GM12801 (cell line): Measurements from ENCODE around the gene COL23A1.

Experiments used
- CTCF ChIP-seq: IDR thresholded peaks from one replicate; pipeline ENCODE4 v1.5.1; 2011; ENCODE audit warnings: control low read depth; ENCODE audit not compliant: insufficient read length; ENCODE audit errors: extremely low read depth

COL23A1 gene

GRCh38 chr5:178288401-178289368, 301.5 kb downstream of the COL23A1 start:
- TF ChIP-seq CTCF, result no peak

GRCh38 chr5:178287791-178288105, 302.4 kb downstream of the COL23A1 start:
- TF ChIP-seq CTCF, result no peak

GRCh38 chr5:178287091-178287790, 303.0 kb downstream of the COL23A1 start:
- no peak for TF ChIP-seq CTCF

- TF ChIP-seq CTCF, result no peak
Observed at GRCh38 chr5:178286226-178287090, 303.7 kb downstream of the COL23A1 start.

- no peak for TF ChIP-seq CTCF
Observed at GRCh38 chr5:178285399-178286225, 304.6 kb downstream of the COL23A1 start.

- no peak for TF ChIP-seq CTCF
Observed at GRCh38 chr5:178284996-178285395, 305.2 kb downstream of the COL23A1 start.
